GM19372 (cell line): ENCODE data around the gene CDH23.

Source experiments
- ATAC-seq: cut with Tn5 transposase; IDR thresholded peaks from one replicate; pipeline ENCODE4 v1.9.1; 2021; ENCODE audit warnings: mild to moderate bottlenecking, low read depth, moderate library complexity; ENCODE audit not compliant: unreplicated experiment

The CDH23 gene

GRCh38 chr10:71711052-71711623, 314.4 kb downstream of the CDH23 start:
- ATAC-seq = no peak

- ATAC-seq = no peak
Measured at GRCh38 chr10:71712170-71712569, 315.4 kb downstream of the CDH23 start.

GRCh38 chr10:71712572-71713134, 315.9 kb downstream of the CDH23 start:
- ATAC-seq = no peak

GRCh38 chr10:71713135-71714030, 316.7 kb downstream of the CDH23 start:
- ATAC-seq = no peak

GRCh38 chr10:71714031-71714410, 317.3 kb downstream of the CDH23 start:
- ATAC-seq = no peak

- ATAC-seq = no peak
Measured at GRCh38 chr10:71714592-71714991, 317.9 kb downstream of the CDH23 start.

- ATAC-seq = no peak
Measured at GRCh38 chr10:71715026-71715425, 318.3 kb downstream of the CDH23 start.

GRCh38 chr10:71715860-71716259, 319.1 kb downstream of the CDH23 start:
- no peak for ATAC-seq

- no peak for ATAC-seq
Measured at GRCh38 chr10:71716426-71716825, 319.7 kb downstream of the CDH23 start.

GRCh38 chr10:71717056-71717455, 320.3 kb downstream of the CDH23 start:
- no peak for ATAC-seq

GRCh38 chr10:71717551-71717951, 320.8 kb downstream of the CDH23 start:
- ATAC-seq = no peak

GRCh38 chr10:71718165-71718698, 321.5 kb downstream of the CDH23 start:
- no peak for ATAC-seq

GRCh38 chr10:71719042-71719441, 322.3 kb downstream of the CDH23 start:
- ATAC-seq = no peak

- no peak for ATAC-seq
Measured at GRCh38 chr10:71719464-71720201, 322.9 kb downstream of the CDH23 start, which contains the start of gene C10orf105. Gene C10orf105, minus strand, starts transcription at chr10:71719778. Its CDS starts 3,441 bp downstream, at chr10:71716337.

GRCh38 chr10:71720288-71720687, 323.6 kb downstream of the CDH23 start:
- no peak for ATAC-seq

GRCh38 chr10:71721313-71721712, 324.6 kb downstream of the CDH23 start:
- ATAC-seq = no peak

- no peak for ATAC-seq
Measured at GRCh38 chr10:71722849-71723248, 326.1 kb downstream of the CDH23 start.

- ATAC-seq = no peak
Measured at GRCh38 chr10:71723311-71723710, 326.6 kb downstream of the CDH23 start.

GRCh38 chr10:71724539-71724938, 327.8 kb downstream of the CDH23 start:
- no peak for ATAC-seq

- no peak for ATAC-seq
Measured at GRCh38 chr10:71725249-71725648, 328.5 kb downstream of the CDH23 start.
